RCC 7860 (cell line): ENCODE results near the gene TCF4.

ENCODE experiments used
- DNase-seq: peaks from one replicate; pipeline ENCODE4 v3.0.0-alpha.2; 2015; ENCODE audit warnings: low spot score
- FAIRE-seq: peaks from 2 replicates; lab custom pipeline; 2012; peaks lifted over from hg19 to GRCh38; lab: Jason Lieb, UNC

The TCF4 gene

DNA sequence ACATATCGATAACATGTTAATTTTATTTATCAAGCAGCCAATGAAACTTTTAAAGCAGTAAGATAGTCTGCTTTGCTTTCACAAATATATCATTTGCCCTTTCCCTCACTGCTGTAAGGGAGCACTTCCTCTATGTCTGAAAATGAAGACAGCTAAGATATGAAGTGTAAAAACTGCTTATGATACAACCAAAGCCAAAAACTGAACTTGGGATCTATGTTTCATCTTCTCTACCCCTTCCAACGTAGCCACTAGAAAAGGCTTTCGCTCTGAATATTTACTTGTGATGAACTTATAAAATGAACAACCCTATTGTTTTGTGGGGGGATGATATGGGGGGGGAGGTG is 140.3 kb downstream of the TCF4 start:
- no peak for FAIRE-seq
- DNase-seq = no peak

DNA sequence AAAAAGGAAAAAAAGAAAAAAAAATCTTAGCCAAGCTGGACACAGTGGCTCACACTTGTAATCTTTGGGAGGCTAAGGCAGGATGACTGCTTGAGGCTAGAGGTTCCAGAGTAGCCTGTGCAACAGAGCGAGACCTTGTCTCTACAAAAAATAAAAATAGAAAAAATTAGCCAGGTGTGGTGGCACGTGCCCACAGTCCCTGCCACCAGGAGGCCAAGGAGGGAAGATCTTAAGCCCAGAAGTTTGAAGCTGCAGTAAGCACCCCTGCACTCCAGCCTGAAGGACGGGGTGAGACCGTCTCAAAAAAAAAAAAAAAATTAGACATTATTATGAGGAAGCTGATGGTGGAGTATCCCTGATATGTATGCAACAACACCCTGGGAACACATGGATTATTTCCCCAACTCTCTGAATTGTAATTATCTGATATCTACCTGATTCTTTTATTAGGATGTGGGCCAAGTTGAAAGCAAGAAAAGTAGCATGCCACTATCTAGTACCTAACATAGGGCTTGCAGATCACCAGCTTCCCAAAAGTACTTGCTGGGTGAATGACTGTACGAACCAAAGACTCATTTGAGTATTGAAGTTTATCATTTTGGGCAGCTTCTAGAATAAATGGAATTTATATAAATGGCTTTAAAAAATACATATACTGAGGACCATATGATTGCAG is 140.9 kb downstream of the TCF4 start:
- DNase-seq (no peak), FAIRE-seq (no peak)

DNA sequence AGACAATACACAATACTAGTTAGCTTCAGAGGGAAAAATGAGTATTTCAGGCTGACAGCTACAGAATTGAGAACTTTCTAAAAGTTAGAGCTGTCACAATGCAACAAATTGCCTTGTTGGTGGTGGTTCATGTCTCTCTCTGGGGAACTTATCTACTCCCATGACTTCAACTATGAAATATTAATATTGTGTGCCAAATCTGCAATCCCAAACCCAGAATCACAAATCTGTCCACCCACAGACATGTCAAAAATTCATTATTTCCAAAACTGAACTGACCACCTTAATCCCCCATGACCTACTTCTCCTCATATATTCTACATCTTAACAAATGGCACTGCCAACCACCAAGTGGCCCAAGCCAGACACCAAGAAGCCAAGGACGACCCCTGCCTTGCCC is 143.5 kb downstream of the TCF4 start:
- FAIRE-seq (no peak), DNase-seq (no peak)

DNA sequence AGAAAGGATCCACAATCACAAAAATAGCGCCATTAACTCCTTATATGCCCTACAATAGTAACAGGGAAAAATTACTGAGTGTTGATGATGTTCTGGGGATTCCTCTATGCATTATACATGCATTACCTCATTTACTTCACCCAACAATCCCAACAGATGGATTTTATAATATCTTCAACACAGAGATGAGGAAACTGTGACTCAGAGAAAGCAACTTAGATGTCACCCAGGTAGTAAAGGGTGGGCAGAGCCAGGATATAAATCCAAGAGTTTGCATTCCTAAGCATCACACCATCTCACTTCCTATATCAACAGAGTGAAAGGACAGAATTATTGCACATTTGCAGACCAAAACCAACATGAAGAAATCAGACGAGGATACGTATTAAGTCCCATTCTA is 144.2 kb downstream of the TCF4 start:
- no peak for FAIRE-seq
- DNase-seq = no peak

DNA sequence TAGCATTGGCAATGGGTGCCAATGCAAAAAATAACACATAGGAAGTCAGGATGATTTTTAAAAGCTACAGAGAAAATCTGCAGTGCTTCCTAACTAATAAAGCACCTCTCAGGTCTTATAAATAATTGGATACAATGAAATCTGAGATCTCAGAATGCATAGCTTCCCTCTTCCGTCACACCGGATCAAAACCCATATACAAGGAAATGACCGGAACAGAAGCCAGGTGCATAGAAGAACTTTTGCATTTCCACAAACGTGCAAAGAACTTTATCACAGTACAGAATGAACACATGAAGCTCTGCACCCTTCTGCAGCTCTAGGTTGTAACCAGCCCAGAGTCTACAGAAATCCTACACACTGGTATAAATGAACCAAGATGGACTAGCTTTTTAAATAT is 145.4 kb downstream of the TCF4 start:
- DNase-seq (no peak), FAIRE-seq (no peak)

DNA sequence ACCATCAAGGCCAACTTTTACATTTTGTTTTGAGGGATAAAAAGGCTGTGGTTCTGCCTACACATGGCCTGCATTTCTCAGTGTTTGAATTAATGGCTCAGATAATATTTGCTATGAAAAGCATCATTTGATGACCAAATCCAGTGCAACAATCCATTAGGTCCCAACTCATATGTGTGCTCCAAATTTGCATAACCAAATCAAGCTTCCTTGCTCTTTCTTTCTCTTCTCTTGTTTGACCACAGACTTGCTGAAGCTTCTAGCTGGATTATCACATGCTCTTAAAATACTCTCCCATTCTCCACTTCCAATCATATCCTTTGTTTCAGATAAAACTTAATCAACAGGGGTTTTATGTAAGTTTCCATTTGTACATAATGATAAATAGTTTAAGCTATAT is 147.0 kb downstream of the TCF4 start:
- DNase-seq (no peak), FAIRE-seq (no peak)

DNA sequence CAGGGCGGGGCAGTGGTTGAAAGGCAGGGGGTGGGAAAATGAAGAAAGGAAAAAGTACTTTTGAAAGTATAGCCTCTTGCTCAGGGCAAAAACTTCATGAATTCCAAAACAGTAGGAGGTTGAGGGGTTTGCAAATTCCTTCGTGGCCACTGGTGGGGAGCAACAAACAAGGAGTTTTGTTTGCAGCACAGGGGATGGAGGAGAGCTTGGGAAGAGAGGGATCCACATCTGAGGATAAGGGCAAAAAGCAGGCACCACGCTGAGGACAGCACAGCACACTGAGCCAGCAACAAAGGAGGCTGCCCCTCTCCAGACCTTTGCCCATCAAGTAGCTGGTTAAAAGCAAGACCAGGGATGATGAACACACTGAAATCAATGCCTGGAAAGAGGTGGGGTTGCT is 148.9 kb downstream of the TCF4 start:
- FAIRE-seq = no peak
- DNase-seq = no peak

DNA sequence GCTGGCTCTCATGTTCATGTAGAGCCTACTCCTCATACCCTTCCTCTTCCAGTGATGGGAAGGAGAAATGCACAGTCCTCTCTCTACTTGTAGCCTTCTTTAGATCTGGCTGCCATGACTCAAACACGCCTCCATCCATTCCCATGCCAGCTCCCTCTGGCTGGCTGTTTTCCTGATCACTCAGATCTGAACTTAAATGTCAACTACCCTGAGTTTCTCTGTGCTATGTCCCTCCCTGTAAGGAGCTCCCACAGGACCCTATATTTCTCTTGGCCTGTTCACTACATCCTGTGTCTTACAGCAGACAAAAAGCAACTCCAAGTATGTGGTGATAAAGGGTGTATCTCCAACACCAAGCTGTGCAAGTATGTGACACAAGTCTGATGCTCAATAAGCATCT is 152.4 kb downstream of the TCF4 start:
- no peak for DNase-seq
- no peak for FAIRE-seq

DNA sequence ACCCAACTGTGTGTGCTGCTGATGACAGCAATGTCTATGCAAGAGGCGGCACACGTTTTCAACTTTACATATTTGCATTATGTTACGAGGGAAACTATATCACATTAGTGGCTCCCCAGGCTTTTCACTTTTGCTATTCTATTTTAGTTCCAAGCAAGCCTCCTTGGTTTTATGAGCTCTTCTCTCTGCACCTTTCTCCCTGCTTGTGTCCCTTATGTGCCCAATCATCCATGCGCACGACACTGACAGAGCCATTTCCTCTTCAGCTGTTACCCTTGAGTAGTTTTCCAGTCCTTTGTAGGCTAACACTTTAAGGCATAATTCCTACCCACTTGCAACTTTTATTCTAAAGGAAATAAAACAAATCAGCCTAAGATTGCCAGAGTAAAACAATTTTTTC is 154.3 kb downstream of the TCF4 start:
- FAIRE-seq (no peak), DNase-seq (no peak)

DNA sequence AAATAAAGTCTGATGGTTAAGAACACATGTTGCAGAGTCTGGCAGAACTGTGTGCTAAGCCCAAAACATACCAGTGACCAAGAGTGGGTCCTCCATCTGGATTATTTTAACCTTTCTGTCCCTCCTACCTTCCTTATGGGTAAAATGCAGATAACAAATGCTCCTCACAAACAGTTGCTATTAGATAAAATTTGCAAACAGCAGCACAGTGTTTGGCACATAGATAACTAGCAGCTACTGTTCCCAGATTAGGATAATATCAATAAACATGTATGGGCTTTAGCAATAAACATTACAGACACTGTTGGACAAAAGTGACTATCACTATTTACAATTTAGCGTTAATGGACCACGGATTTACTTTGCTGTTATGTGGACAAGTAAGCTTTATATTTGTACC is 154.9 kb downstream of the TCF4 start:
- no peak for FAIRE-seq

DNA sequence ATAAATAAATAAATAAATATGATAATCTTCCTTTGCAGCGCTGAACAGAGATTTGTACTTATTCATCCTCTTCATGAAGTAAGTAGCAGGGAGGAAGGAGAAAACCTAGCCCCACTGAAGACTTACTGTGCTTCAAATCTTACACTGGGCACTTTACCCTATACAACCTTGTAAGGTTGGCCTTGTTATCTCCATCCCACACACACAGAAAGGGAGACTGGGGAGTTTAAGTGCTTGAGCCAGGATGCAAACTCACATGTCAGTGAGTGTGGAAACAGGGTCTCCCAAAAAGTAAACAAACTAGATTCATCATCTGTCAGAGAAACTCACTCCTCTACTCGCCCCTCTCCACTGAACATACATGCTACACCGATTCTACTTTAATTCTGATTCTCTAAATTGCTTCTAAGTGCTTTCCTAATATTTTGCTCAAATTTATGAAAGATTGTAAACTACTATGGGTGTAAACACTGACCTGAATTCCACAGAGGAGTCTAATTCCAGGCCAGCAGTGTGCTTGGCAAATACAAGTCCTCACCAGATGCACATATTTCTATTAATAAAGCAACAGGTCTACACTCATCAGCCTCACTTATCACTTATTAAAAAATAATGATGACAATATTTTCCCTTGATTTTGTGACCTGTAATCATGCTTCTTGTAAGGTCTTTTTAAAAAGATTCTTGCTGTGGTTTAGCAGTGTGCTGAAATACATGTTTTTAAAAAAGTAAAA is 155.5 kb downstream of the TCF4 start:
- FAIRE-seq (no peak), DNase-seq (no peak)

More for the DNA sequence above, 154.9 kb downstream of the TCF4 start:
- DNase-seq = no peak

DNA sequence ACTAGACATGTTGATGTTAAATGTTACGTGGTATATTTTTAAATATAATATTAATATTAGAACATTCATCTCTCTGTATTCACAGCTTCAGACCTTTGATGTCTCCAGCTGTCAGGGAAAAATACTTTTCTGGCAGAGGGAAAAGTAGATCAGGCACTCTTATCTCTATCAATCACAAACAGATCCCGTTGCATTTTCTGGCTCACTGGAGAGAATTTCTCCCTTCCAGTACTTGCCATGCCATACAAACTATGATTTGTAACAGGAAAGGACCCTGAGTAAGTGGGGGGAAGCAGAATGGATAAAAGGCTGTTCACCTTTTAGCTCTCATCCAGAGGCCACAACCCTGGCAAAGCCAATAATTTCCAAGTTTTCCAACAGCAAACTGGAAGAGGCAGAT is 158.0 kb downstream of the TCF4 start:
- no peak for FAIRE-seq
- DNase-seq = no peak

DNA sequence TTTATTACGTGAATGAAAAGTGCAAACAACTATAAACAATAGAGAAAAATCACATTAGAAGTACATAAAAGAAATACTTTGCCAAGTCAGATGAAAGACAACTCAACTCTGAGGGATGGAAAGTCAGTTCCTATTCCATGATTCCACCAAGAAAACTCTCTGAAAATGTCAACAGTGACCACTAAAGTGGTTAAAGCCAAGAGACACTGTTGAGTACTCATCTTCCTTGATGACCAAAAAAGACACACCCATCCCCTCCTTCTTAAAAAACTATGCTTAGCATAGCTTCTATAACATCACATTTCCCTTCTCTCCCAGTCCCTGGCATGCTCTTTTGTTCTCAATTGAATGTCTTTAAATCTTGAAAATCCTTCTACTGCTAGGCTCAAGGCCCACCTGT is 160.0 kb downstream of the TCF4 start:
- no peak for FAIRE-seq

DNA sequence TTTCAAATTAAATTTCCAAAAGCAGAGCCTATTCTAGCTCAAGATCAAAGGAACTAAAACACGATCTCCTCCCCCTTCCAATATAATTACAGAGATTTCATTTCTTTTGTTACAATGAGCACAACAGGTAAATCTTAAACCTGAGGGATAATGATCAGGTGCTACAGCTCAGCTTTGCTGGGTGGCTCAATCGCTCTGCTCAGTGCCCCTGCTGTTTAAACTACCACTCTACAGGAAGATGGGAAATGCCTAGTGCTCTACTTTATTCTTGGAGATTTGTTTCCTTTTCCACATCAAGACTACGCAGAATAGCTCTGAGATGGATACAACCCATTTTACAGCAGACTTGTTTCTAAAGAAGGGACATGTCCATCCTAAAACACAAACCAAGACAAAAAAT is 162.3 kb downstream of the TCF4 start:
- FAIRE-seq (no peak), DNase-seq (no peak)

More for the DNA sequence above, 160.0 kb downstream of the TCF4 start:
- no peak for DNase-seq

DNA sequence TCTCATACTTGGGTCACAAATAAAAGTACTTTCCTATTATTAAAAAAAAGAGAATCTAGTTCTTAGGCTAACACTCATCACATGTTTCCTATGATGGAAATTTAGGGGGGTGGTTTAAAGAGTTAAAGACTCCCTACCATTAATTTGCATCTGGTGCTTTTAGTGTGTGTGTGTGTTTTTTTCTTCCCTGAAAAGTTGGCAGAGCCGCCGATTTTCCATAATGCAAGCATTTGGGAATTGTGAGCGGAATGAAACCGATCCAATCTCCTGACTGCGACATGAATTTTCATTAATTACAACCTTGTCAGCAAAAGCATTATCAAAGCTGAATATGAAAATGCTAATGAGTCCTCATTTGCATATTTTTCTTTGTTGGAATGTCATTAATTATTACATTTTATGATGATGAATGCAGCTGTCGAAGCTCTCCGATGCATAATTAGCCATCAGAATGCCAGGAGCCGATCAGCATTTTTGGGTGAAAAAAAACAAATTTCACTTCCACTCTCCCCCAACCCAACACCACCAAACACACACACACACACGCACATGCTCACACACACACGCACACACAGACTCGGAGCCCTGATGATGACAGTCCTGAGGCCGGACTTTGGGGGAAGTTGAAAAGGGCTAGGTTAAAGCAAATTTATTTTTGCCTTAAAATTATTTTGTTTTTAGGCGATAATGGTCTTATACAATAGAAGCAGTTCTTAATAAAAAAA is 165.4 kb downstream of the TCF4 start:
- no peak for DNase-seq
- no peak for FAIRE-seq

DNA sequence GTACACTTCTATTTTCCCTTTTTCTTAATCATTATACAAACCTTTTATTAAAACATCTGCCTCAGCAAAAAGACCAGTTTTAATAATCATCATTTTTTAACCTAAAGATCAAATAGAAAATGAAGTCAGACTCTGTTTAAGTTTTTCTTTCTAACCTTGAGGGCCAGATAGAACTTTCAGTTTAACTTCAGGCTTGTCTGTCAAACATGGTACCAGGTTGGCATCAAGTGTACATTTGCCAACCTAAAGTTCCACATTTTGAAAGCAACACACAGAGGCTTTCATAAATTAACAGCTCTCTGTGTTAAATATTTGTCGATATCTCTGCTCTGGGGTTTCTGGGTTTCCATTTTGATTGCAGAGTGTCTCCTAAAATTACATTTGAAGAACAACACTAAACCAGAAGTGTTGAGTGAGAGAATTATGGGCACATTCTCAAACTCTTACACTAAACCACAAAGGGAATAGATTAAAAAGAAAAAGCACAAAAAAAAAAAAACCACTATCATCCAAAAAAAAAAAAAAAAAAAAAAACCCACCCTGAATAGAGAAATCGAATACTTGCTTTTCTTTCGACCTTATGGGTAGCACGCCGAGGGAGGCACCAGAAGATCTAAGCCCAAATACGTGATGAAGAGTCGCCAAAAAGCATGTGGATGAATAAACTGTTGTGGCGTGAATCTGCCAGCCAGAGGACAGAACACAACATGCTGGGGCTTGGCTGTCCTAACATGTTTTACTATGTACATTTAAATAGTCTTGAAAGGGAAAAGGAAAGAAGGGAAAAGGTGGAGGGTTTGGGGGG is 166.2 kb downstream of the TCF4 start:
- FAIRE-seq = no peak
- DNase-seq = no peak

DNA sequence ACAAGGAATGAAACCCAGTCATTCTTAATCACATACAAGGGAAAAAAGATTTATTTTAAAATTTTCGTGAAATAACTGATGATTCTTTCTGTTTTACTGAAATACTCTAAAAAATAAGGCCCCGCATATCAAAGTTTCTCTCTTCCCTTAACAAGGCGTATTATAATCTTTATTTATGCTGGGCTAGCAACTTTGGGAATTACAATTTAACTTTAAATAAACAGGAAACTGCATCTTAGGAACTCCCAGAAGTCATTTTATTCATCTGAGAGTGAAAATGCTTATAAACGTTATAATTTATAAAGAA is 166.7 kb downstream of the TCF4 start:
- DNase-seq (no peak), FAIRE-seq (no peak)

DNA sequence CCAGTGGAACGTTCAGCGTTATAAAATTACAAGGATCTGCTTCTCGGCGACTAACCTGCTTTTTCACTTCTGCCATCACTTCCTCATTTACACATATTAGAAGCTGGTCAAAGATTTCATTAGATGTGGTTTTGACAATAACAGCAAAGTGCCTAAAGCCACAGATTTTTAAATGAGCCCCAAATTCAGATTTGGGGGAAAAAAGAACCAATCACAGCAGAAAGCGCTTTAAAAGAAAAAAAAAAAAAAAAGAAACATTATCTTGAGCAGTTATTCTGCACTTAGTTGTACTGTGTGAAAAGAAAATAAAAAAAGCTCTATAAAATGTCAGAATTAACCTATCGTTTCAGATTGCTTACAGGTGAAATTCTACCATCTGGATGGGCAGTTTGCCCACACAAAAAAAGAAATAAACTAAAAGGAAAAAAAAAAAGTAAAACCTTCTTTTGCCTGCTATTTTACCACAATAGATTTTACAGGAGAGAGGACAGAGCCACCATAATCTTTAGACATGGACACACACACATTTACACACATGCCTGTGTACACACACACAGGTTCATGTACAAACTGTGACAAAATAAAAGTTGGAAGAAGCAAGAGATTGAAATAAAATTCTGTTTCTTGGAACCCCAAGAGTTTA is 167.2 kb downstream of the TCF4 start:
- DNase-seq = no peak

DNA sequence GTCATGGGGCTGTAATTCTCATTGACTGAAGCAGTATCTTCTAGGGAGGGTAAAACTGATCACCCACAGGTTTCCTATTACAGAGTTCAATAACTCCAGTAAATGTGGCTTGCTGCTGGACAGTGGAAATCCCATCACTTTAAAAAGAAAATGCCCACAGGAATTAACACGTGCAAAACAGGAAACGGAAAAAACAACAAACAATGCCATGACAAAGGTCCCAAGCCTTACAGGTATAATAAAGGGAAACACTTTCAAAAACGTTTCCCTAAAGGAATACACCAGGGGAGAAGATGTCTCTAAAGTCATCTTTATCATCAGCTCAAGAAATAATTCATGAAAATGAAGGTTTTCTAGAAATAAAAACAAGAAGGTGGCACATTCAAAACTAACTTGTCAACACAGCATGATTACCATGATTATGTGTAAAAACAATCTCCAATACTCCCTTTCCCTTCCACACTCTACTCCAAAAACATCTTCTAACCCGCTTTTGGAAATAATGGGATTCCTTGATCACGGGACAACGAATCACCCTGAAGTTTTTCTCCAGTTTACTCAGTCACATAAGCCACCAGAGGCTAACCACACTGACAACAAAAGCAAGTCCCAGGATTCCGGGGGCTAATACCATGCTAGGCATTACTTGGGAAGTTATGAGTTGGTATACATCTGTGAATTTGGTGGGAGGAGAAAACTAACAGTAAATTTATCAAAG is 167.9 kb downstream of the TCF4 start:
- DNase-seq (no peak), FAIRE-seq (no peak)

More for the DNA sequence above, 167.2 kb downstream of the TCF4 start:
- no peak for FAIRE-seq
